K562 (cell line): Measurements from ENCODE around the gene SOS1. TPM values are rescaled to one million over a fixed set of nuclear protein-coding genes. Genes with fewer than 3 reads are reported as not detected.
A peak's percentile ranks its signal among the peaks of the same experiment; 100 is the strongest.

Experiments
- ARID3B ChIP-seq: fragments of 250-450 bp; sonication (Bioruptor Pico); IDR thresholded peaks from 2 replicates; pipeline ENCODE4 v1.4.0; 2020; ENCODE audit warnings: borderline replicate concordance
- CCNT2 ChIP-seq: IDR thresholded peaks from 2 replicates; pipeline ENCODE4 v1.6.1; 2011; ENCODE audit warnings: borderline replicate concordance, low read depth, mild to moderate bottlenecking, moderate library complexity, mixed read lengths, low read length; ENCODE audit not compliant: insufficient read length; ENCODE audit errors: extremely low read depth
- E2F4 ChIP-seq: sonication (generic); formaldehyde crosslinking; IDR thresholded peaks from 2 replicates; pipeline ENCODE4 v1.8.0; 2022; ENCODE audit warnings: mild to moderate bottlenecking, low read depth, missing genetic modification reagents
- FOXP4 ChIP-seq: sonication (generic); formaldehyde crosslinking; IDR thresholded peaks from 2 replicates; pipeline ENCODE4 v1.8.0; 2022; ENCODE audit warnings: mild to moderate bottlenecking, missing genetic modification reagents, borderline replicate concordance
- JUNB ChIP-seq: fragments of 450-650 bp; formaldehyde crosslinking; conservative IDR thresholded peaks from 2 replicates; pipeline ENCODE4 v1.4.0; 2020; ENCODE audit warnings: mild to moderate bottlenecking
- KLF6 ChIP-seq: fragments of 250-450 bp; sonication (Bioruptor Pico); IDR thresholded peaks from 2 replicates; pipeline ENCODE4 v1.4.0; 2020; ENCODE audit warnings: mild to moderate bottlenecking, moderate library complexity, borderline replicate concordance
- LEF1 ChIP-seq: fragments of 450-650 bp; IDR thresholded peaks from 2 replicates; pipeline ENCODE4 v1.6.1; 2016; ENCODE audit warnings: mild to moderate bottlenecking
- MCM2 ChIP-seq: fragments of 450-650 bp; IDR thresholded peaks from 2 replicates; pipeline ENCODE4 v1.6.1; 2017; ENCODE audit warnings: low read depth, mild to moderate bottlenecking
- PHF20 ChIP-seq: fragments of 450-650 bp; IDR thresholded peaks from 2 replicates; pipeline ENCODE4 v1.6.1; 2018; ENCODE audit not compliant: partially characterized antibody
- RUNX1 ChIP-seq: sonication (generic); IDR thresholded peaks from 2 replicates; pipeline ENCODE4 v1.6.1; 2016; ENCODE audit warnings: antibody characterized with exemption, low read depth
- SAFB2 ChIP-seq: fragments of 200-400 bp; formaldehyde crosslinking; IDR thresholded peaks from 2 replicates; pipeline ENCODE4 v1.6.1; 2018; ENCODE audit warnings: borderline replicate concordance, low read length, low read depth, moderate library complexity; ENCODE audit not compliant: severe bottlenecking
- STAT5A ChIP-seq: IDR thresholded peaks from 2 replicates; pipeline ENCODE4 v1.6.1; 2012; ENCODE audit warnings: low read length, inconsistent platforms, borderline replicate concordance
- TCF3 ChIP-seq: sonication (generic); formaldehyde crosslinking; IDR thresholded peaks from 2 replicates; pipeline ENCODE4 v1.4.0; 2020; ENCODE audit warnings: mild to moderate bottlenecking, missing genetic modification reagents
- TOE1 ChIP-seq, 2 experiments: fragments of 450-650 bp in 1 of 2; sonication (generic) in 1 of 2; formaldehyde crosslinking in 1 of 2; IDR thresholded peaks; 2 replicates each; pipeline versions ENCODE4 v1.7.1 to v1.8.0; 2016 to 2022; ENCODE audit warnings: borderline replicate concordance in 2 of 2, mild to moderate bottlenecking in 2 of 2, antibody characterized with exemption in 1 of 2, inconsistent platforms in 1 of 2, low read depth in 1 of 2, missing genetic modification reagents in 1 of 2, moderate library complexity in 1 of 2
- YBX1 ChIP-seq: fragments of 450-650 bp; IDR thresholded peaks from 2 replicates; pipeline ENCODE4 v1.7.1; 2016; ENCODE audit warnings: mild to moderate bottlenecking
- ZBTB17 ChIP-seq: fragments of 450-650 bp; formaldehyde crosslinking; IDR thresholded peaks from 2 replicates; pipeline ENCODE4 v1.4.0; 2020; ENCODE audit warnings: mild to moderate bottlenecking
- ZNF282 ChIP-seq: sonication (generic); formaldehyde crosslinking; IDR thresholded peaks from 2 replicates; pipeline ENCODE4 v1.8.1; 2023; ENCODE audit warnings: missing genetic modification reagents
- ZNF384 ChIP-seq: IDR thresholded peaks from 2 replicates; pipeline ENCODE4 v1.6.1; 2012; ENCODE audit warnings: low read depth, low read length, improper control_type of control experiment
- ZNF445 ChIP-seq: fragments of 250-450 bp; sonication (Bioruptor Pico); IDR thresholded peaks from 2 replicates; pipeline ENCODE4 v1.4.0; 2020; ENCODE audit warnings: low read depth, mild to moderate bottlenecking, moderate library complexity
- ZNF583 ChIP-seq: fragments of 250-450 bp; sonication (Bioruptor Pico); IDR thresholded peaks from 2 replicates; pipeline ENCODE4 v1.4.0; 2020
- ZNF584 ChIP-seq: fragments of 200-800 bp; sonication (Bioruptor generic); IDR thresholded peaks from 2 replicates; pipeline ENCODE4 v1.6.1; 2016; ENCODE audit warnings: low read depth, mild to moderate bottlenecking, missing genetic modification characterization, missing compliant biosample characterization
- polyA plus RNA-seq, 8 experiments: library from polyadenylated mRNA; depleted of rRNA in 4 of 8; stranded (reverse) in 5 of 8; unstranded in 3 of 8; fragments of >200 nt; fragmentation: Nextera tagmentation in 2 of 8; fragmentation: Illumina TruSeq in 1 of 8; extraction: Ambion mirVana in 2 of 8; extraction: Trizol in 1 of 8; gene quantifications; 2 replicates each; pipeline versions ENCODE4 v1.2.1 to v1.2.3, GENCODE V29; 2011 to 2014; ENCODE audit warnings: inconsistent platforms in 1 of 8, missing spikeins in 1 of 8
- total RNA-seq, 7 experiments: library from RNA; depleted of rRNA in 6 of 7; stranded (reverse); fragments of >200 nt in 6 of 7; fragmentation: Illumina TruSeq in 2 of 7; extraction: Trizol in 2 of 7; gene quantifications; 2 replicates each; pipeline versions ENCODE4 v1.2.1 to v1.2.3, GENCODE V29; 2011 to 2021; ENCODE audit warnings: low replicate concordance in 1 of 7
- TF ChIP-seq, protein P1 (sequence below): fragments of 450-650 bp; IDR thresholded peaks from 2 replicates; pipeline ENCODE4 v1.6.1; 2016

The SOS1 gene
- total and polyA plus RNA-seq, 9 of the 15 experiments (the other 6 are each of a cell fraction or from before 2014, with no cell fraction given), result 2.5 to 27.1 (median 16.3) TPM

DNA sequence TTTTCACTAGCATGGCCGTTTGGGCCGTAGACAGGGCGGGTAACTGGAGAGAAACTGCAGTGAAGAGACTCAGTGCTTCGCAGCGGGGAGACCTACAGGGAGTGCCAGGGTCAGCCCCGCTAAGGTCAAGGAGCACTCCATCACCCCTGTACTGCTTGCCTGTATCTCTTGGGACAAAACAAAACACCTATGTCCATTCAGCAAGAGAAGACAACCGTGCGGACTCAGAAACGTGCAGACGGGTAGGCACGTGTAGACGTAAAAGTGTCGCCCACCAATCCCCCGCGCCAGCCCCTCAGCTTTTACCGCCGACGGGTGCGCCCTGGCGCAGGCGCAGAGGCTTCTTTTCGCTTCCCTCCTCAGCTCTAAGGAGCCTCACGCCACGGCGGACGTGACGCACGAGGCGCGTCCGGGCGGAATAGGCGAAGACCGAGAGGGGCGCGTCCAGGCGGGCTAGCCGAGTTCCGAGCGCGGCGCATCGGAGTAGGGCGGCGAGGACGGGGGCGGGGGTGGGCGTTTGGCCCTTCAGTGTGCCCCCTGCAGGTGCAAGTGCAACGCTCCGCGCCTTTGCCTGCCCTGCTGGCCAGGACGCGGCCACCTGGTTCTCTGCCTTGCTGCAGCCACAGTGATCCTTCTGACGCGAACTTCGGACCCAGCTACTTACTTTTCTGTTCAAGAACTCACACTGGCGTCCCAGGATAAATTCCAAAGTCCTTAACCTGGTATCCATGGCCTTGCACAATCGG, 3.3 kb upstream of the SOS1 start (continued):
- TF ChIP-seq, protein P1, sequence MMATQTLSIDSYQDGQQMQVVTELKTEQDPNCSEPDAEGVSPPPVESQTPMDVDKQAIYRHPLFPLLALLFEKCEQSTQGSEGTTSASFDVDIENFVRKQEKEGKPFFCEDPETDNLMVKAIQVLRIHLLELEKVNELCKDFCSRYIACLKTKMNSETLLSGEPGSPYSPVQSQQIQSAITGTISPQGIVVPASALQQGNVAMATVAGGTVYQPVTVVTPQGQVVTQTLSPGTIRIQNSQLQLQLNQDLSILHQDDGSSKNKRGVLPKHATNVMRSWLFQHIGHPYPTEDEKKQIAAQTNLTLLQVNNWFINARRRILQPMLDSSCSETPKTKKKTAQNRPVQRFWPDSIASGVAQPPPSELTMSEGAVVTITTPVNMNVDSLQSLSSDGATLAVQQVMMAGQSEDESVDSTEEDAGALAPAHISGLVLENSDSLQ, result peak; percentile 15; the same call in 1 of the 2 replicates
- no peak for TF ChIP-seq ZNF282
- peak; percentile 25; the same call in 1 of the 2 replicates for TF ChIP-seq E2F4
- no peak for TF ChIP-seq SAFB2
- 0 out of 2 replicates have a peak, but pooled peaks have one; percentile 58 for TF ChIP-seq ZNF583 (CRISPR knock-in tag)
- TF ChIP-seq PHF20, result peak; percentile 80
- TF ChIP-seq TCF3 (CRISPR knock-in tag), result peak; percentile 43; the same call in 1 of the 2 replicates
- no peak for TF ChIP-seq MCM2
- no peak; the same call in 1 of the 2 replicates for TF ChIP-seq STAT5A
- TF ChIP-seq ZNF384, result peak; percentile 19; the same call in 1 of the 2 replicates
- no peak for TF ChIP-seq RUNX1
- TF ChIP-seq LEF1, result no peak; the same call in 1 of the 2 replicates
- TF ChIP-seq JUNB (CRISPR knock-in tag), result no peak
- no peak for TF ChIP-seq ZNF584 (CRISPR knock-in tag)
- no peak for TF ChIP-seq YBX1
- TF ChIP-seq KLF6, result peak; percentile 66; the same call in 1 of the 2 replicates
- TF ChIP-seq ARID3B (CRISPR knock-in tag), result no peak
- no peak for TF ChIP-seq ZNF445
- peak; percentile 86 for TF ChIP-seq CCNT2
- TF ChIP-seq ZBTB17 (CRISPR knock-in tag), result peak; percentile 100
- TF ChIP-seq FOXP4, result peak; percentile 68; the same call in 1 of the 2 replicates
- TF ChIP-seq TOE1 (IDR thresholded peaks at IDR 0.05; ENCODE audit: borderline replicate concordance), result peak; percentile 91
- no peak for TF ChIP-seq TOE1 (CRISPR knock-in tag; IDR thresholded peaks at IDR 0.05; ENCODE audit: borderline replicate concordance, low read depth)
